H9 (cell line): ENCODE data around the gene LYRM7. TPM values are rescaled to one million over a fixed set of nuclear protein-coding genes. Genes with fewer than 3 reads are reported as not detected.

Source experiments
- DNase-seq: peaks from one replicate; pipeline ENCODE4 v3.0.0-alpha.2; 2017
- H2AFZ ChIP-seq: one replicate; pipeline ENCODE4 v1.6.1; 2013; ENCODE audit warnings: mild to moderate bottlenecking, low read length, control low read depth, moderate library complexity
- H2AK5ac ChIP-seq: 2 replicates; pipeline ENCODE4 v1.6.1; 2013; ENCODE audit warnings: low read length, control low read depth, mixed read lengths; ENCODE audit not compliant: insufficient read length
- H2BK120ac ChIP-seq: one replicate; pipeline ENCODE4 v1.6.1; 2013; ENCODE audit warnings: low read depth, mild to moderate bottlenecking, low read length, control low read depth, inconsistent platforms; ENCODE audit not compliant: poor library complexity, severe bottlenecking
- H2BK12ac ChIP-seq: 2 replicates; pipeline ENCODE4 v1.6.1; 2013; ENCODE audit warnings: low read length, control low read depth, mixed read lengths, low read depth; ENCODE audit not compliant: insufficient read length
- H2BK15ac ChIP-seq: 2 replicates; pipeline ENCODE4 v1.6.1; 2013; ENCODE audit warnings: low read depth, low read length, control low read depth
- H2BK20ac ChIP-seq: one replicate; pipeline ENCODE4 v1.6.1; 2013; ENCODE audit warnings: low read depth, mild to moderate bottlenecking, low read length, control low read depth, inconsistent platforms; ENCODE audit not compliant: poor library complexity, severe bottlenecking
- H2BK5ac ChIP-seq: 2 replicates; pipeline ENCODE4 v1.6.1; 2013; ENCODE audit warnings: low read length, control low read depth, mixed read lengths; ENCODE audit not compliant: insufficient read length
- H3K14ac ChIP-seq: 2 replicates; pipeline ENCODE4 v1.6.1; 2013; ENCODE audit warnings: low read length, control low read depth; ENCODE audit not compliant: insufficient read depth
- H3K18ac ChIP-seq: 2 replicates; pipeline ENCODE4 v1.6.1; 2013; ENCODE audit warnings: low read depth, mild to moderate bottlenecking, mixed read lengths, low read length, control low read depth; ENCODE audit not compliant: insufficient read length
- H3K23ac ChIP-seq: 2 replicates; pipeline ENCODE4 v1.6.1; 2013; ENCODE audit warnings: low read length, control low read depth, mixed read lengths, low read depth; ENCODE audit not compliant: insufficient read length
- H3K23me2 ChIP-seq: 2 replicates; pipeline ENCODE4 v1.6.1; 2013; ENCODE audit warnings: low read depth, mild to moderate bottlenecking, mixed read lengths, low read length, control low read depth; ENCODE audit not compliant: insufficient read length, poor library complexity, severe bottlenecking
- H3K27ac ChIP-seq: 2 replicates; pipeline ENCODE4 v1.5.1; 2013; ENCODE audit warnings: low read length, control low read depth, mixed read lengths, low read depth; ENCODE audit not compliant: insufficient read length
- H3K27me3 ChIP-seq: 2 replicates; pipeline ENCODE4 v1.6.1; 2013; ENCODE audit warnings: low read length, control low read depth, inconsistent platforms; ENCODE audit not compliant: insufficient read depth
- H3K4ac ChIP-seq: 2 replicates; pipeline ENCODE4 v1.6.1; 2013; ENCODE audit warnings: low read depth, mild to moderate bottlenecking, control low read depth, inconsistent platforms, low read length, moderate library complexity
- H3K4me1 ChIP-seq: 2 replicates; pipeline ENCODE4 v1.6.1; 2013; ENCODE audit warnings: low read length, control low read depth, inconsistent platforms; ENCODE audit not compliant: insufficient read depth
- H3K4me2 ChIP-seq: 2 replicates; pipeline ENCODE4 v1.6.1; 2013; ENCODE audit warnings: low read length, control low read depth, mixed read lengths; ENCODE audit not compliant: insufficient read length, insufficient read depth
- H3K56ac ChIP-seq: 2 replicates; pipeline ENCODE4 v1.6.1; 2013; ENCODE audit warnings: low read depth, mild to moderate bottlenecking, mixed read lengths, low read length, control low read depth; ENCODE audit not compliant: insufficient read length
- H3K79me1 ChIP-seq: 2 replicates; pipeline ENCODE4 v1.6.1; 2013; ENCODE audit warnings: low read depth, mild to moderate bottlenecking, moderate library complexity, low read length, control low read depth, inconsistent platforms; ENCODE audit not compliant: insufficient read depth, poor library complexity, severe bottlenecking
- H3K79me2 ChIP-seq: 2 replicates; pipeline ENCODE4 v1.6.1; 2013; ENCODE audit warnings: low read length, control low read depth, inconsistent platforms; ENCODE audit not compliant: insufficient read depth
- H3K9ac ChIP-seq: 2 replicates; pipeline ENCODE4 v1.6.1; 2013; ENCODE audit warnings: low read length, control low read depth, mixed read lengths; ENCODE audit not compliant: insufficient read length; ENCODE audit errors: extremely low read depth
- H3K9me3 ChIP-seq: one replicate; pipeline ENCODE4 v1.6.1; 2013; ENCODE audit warnings: low read depth, low read length, inconsistent platforms; ENCODE audit not compliant: control insufficient read depth
- H3T11ph ChIP-seq: one replicate; pipeline ENCODE4 v1.6.1; 2013; ENCODE audit warnings: mild to moderate bottlenecking, low read length, control low read depth, inconsistent platforms
- H4K20me1 ChIP-seq: one replicate; pipeline ENCODE4 v1.6.1; 2013; ENCODE audit not compliant: control insufficient read depth, insufficient read length, insufficient read depth
- H4K5ac ChIP-seq: 2 replicates; pipeline ENCODE4 v1.6.1; 2013; ENCODE audit warnings: low read depth, mild to moderate bottlenecking, mixed read lengths, low read length, control low read depth; ENCODE audit not compliant: insufficient read length
- H4K8ac ChIP-seq: replicated peaks from 2 replicates; pipeline ENCODE4 v1.6.1; 2013; ENCODE audit warnings: low read length, control low read depth, mixed read lengths, low read depth; ENCODE audit not compliant: insufficient read length
- H4K91ac ChIP-seq: 2 replicates; pipeline ENCODE4 v1.6.1; 2013; ENCODE audit warnings: low read depth, mild to moderate bottlenecking, moderate library complexity, mixed read lengths, low read length, control low read depth; ENCODE audit not compliant: insufficient read length
- H3K27ac Mint-ChIP-seq, 3 experiments: 2 replicates in 2 of 3; 3 replicates in 1 of 3; pipeline ENCODE4 v1.8.0; 2020 to 2021; ENCODE audit warnings: mixed read lengths in 3 of 3, mild to moderate bottlenecking in 1 of 3, moderate library complexity in 1 of 3
- H3K27me3 Mint-ChIP-seq: 2 replicates; pipeline ENCODE4 v1.8.0; 2021; ENCODE audit warnings: low read depth, mild to moderate bottlenecking, moderate library complexity, mixed read lengths
- H3K36me3 Mint-ChIP-seq, 3 experiments: 2 replicates in 2 of 3; 3 replicates in 1 of 3; pipeline ENCODE4 v1.8.0; 2020 to 2021; ENCODE audit warnings: low read depth in 3 of 3, mixed read lengths in 3 of 3; ENCODE audit not compliant: insufficient read depth in 1 of 3
- H3K4me1 Mint-ChIP-seq, 2 experiments: 2 replicates each; pipeline ENCODE4 v1.8.0; 2020; ENCODE audit warnings: mixed read lengths in 2 of 2
- H3K4me3 Mint-ChIP-seq, 2 experiments: 2 replicates in 1 of 2; 3 replicates in 1 of 2; pipeline ENCODE4 v1.8.0; 2020 to 2021; ENCODE audit warnings: mild to moderate bottlenecking in 2 of 2, mixed read lengths in 2 of 2, moderate library complexity in 1 of 2
- H3K9me3 Mint-ChIP-seq, 2 experiments: 2 replicates in 1 of 2; 3 replicates in 1 of 2; pipeline ENCODE4 v1.8.0; 2020; ENCODE audit warnings: mild to moderate bottlenecking in 2 of 2, mixed read lengths in 2 of 2, moderate library complexity in 1 of 2
- total RNA-seq: library from RNA; stranded (reverse); gene quantifications from 2 replicates; pipeline ENCODE4 v1.2.1, GENCODE V29; 2021
- TF ChIP-seq, protein P1 (sequence below): fragments of 200-600 bp; sonication (generic); conservative IDR thresholded peaks from 3 replicates; pipeline ENCODE4 v1.8.0; 2021; ENCODE audit warnings: antibody characterized with exemption, mild to moderate bottlenecking

LYRM7 gene
- total RNA-seq, 1 experiment from 2014 or later: 7.0 TPM

DNA sequence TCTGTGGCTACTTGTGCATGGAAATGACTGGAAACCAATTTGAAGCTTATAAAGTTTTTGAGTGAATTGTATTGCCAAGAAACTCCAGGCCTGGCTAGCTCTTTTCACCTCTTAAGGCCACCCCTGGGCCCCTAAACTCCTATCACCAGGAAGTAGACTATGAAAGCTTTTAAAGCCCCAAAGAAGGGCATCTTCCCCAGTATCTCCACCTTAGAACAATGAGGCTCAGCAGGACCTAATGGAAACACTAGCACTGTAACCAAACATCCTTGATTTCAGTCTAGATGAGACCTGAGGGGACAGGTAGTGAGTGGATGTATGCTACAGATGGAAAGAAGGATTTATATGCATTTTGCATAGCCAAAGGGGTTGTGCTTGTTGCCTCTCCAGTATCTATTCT lies 25.0 kb downstream of the LYRM7 start:
- DNase-seq: no peak
- H3K79me2 ChIP-seq: no peaks in the 10 kb centered on the region
- no peaks in the 10 kb centered on the region for H3K23me2 ChIP-seq
- no peak overlapping the region for H3K23ac ChIP-seq
- H3K27ac Mint-ChIP-seq: no peak overlapping the region
- H3T11ph ChIP-seq: no peak overlapping the region
- H3K9me3 Mint-ChIP-seq: no peaks in the 10 kb centered on the region
- H3K4me3 Mint-ChIP-seq: no peak overlapping the region
- H3K9ac ChIP-seq: no peak overlapping the region
- no peak overlapping the region for H2AK5ac ChIP-seq
- TF ChIP-seq, protein P1, sequence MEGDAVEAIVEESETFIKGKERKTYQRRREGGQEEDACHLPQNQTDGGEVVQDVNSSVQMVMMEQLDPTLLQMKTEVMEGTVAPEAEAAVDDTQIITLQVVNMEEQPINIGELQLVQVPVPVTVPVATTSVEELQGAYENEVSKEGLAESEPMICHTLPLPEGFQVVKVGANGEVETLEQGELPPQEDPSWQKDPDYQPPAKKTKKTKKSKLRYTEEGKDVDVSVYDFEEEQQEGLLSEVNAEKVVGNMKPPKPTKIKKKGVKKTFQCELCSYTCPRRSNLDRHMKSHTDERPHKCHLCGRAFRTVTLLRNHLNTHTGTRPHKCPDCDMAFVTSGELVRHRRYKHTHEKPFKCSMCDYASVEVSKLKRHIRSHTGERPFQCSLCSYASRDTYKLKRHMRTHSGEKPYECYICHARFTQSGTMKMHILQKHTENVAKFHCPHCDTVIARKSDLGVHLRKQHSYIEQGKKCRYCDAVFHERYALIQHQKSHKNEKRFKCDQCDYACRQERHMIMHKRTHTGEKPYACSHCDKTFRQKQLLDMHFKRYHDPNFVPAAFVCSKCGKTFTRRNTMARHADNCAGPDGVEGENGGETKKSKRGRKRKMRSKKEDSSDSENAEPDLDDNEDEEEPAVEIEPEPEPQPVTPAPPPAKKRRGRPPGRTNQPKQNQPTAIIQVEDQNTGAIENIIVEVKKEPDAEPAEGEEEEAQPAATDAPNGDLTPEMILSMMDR: no peak
- H3K56ac ChIP-seq: no peak overlapping the region
- no peak overlapping the region for H2BK120ac ChIP-seq
- H2BK5ac ChIP-seq: no peak overlapping the region
- no peaks in the 10 kb centered on the region for H3K79me1 ChIP-seq
- H3K27ac ChIP-seq: no peak overlapping the region
- H3K4ac ChIP-seq: no peak overlapping the region
- H3K18ac ChIP-seq: no peak overlapping the region
- no peaks in the 10 kb centered on the region for H3K27me3 Mint-ChIP-seq
- H2BK15ac ChIP-seq: no peak overlapping the region
- no peaks in the 10 kb centered on the region for H3K36me3 Mint-ChIP-seq
- H4K91ac ChIP-seq: no peak overlapping the region
- H2BK12ac ChIP-seq: no peak overlapping the region
- no peak overlapping the region for H2AFZ ChIP-seq
- H3K4me2 ChIP-seq: no peak overlapping the region
- H3K4me1 Mint-ChIP-seq: peaks cover 8 to 9% of the 10 kb centered on the region in 2 experiments
- H4K8ac ChIP-seq: no peak overlapping the region
- H3K4me1 ChIP-seq: no peaks in the 10 kb centered on the region; the same call in 1 of the 2 replicates
- no peaks in the 10 kb centered on the region for H4K20me1 ChIP-seq
- no peak overlapping the region for H4K5ac ChIP-seq
- no peak overlapping the region for H3K14ac ChIP-seq
- H3K27me3 ChIP-seq: no peaks in the 10 kb centered on the region
- no peaks in the 10 kb centered on the region for H3K9me3 ChIP-seq
- H2BK20ac ChIP-seq: no peak overlapping the region
